Activated CD4-positive, alpha-beta T cell treated with anti-CD3 and anti-CD28 coated beads for 24 hours (primary cell): Measurements from ENCODE around the gene PCDHGA9.
"Not testable (repeated sequence)": the region's sequence is repeated elsewhere in the genome, so short reads cannot be mapped to it uniquely, and the experiment has no call there.

ENCODE experiments used
- DNase-seq, 2 donors: peaks; one replicate each; pipeline ENCODE4 v3.0.0-alpha.2; 2020; ENCODE audit warnings: low read depth in 2 of 2

Gene PCDHGA9

DNA sequence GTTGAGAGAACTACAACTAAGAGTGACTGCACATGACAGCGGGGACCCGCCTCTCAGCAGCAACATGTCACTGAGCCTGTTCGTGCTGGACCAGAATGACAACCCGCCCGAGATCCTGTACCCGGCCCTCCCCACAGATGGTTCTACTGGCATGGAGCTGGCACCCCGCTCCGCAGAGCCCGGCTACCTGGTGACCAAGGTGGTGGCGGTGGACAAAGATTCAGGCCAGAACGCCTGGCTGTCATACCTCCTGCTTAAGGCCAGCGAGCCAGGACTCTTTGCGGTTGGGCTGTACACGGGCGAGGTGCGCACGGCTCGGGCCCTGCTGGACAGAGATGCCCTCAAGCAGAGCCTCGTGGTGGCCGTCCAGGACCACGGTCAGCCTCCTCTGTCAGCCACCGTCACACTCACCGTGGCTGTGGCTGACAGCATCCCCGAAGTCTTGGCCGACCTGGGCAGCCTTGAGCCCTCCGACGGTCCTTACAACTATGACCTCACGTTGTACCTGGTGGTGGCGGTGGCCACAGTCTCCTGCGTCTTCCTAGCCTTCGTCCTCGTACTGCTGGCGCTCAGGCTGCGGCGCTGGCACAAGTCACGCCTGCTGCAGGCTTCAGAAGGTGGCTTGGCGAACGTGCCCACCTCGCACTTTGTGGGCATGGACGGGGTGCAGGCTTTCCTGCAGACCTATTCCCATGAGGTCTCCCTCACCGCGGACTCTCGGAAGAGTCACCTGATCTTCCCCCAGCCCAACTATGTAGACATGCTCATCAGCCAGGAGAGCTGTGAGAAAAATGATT, 17.9 kb upstream of the PCDHGA9 start:
- no peak for DNase-seq

DNA sequence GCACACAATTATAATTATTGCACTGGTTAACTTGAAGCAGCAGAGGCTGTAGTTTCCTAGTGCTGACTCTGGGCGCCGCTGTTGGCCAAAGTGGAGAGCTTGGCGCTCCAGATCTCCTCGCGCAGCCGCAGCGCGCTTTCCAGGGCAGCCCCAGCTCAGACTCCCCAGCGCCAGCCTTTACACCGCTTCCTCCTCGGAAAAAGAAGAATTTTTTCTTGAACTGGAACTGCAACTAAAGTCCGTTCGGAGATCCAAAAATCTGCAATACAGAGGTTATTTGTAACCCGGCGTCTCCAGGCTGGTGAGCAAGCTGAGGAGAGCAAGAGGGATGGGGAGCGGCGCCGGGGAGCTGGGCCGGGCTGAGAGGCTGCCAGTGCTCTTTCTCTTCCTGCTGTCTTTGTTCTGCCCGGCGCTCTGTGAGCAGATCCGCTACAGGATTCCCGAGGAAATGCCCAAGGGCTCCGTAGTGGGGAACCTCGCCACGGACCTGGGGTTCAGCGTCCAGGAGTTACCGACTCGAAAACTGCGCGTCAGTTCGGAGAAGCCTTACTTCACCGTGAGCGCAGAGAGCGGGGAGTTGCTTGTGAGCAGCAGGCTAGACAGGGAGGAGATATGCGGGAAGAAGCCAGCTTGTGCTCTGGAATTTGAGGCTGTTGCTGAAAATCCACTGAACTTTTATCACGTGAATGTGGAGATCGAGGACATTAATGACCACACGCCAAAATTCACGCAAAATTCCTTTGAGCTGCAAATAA, 14.8 kb upstream of the PCDHGA9 start, which contains the start of gene PCDHGB4:
Gene PCDHGB4 (plus strand): TSS at position 142 of the 755 bp plus-strand sequence. CDS start 187 bp downstream, at position 329.
- not testable (repeated sequence) for DNase-seq

DNA sequence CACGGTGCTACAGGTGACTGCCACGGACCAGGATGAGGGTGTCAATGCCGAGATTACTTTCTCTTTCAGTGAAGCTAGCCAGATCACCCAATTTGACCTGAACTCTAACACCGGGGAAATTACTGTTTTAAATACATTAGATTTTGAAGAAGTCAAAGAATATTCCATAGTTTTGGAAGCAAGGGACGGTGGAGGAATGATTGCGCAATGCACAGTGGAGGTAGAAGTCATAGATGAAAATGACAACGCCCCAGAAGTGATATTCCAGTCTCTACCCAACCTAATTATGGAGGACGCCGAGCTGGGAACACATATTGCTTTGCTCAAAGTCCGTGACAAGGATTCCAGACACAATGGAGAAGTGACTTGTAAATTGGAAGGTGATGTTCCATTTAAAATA, 13.9 kb upstream of the PCDHGA9 start:
- DNase-seq, result no peak

DNA sequence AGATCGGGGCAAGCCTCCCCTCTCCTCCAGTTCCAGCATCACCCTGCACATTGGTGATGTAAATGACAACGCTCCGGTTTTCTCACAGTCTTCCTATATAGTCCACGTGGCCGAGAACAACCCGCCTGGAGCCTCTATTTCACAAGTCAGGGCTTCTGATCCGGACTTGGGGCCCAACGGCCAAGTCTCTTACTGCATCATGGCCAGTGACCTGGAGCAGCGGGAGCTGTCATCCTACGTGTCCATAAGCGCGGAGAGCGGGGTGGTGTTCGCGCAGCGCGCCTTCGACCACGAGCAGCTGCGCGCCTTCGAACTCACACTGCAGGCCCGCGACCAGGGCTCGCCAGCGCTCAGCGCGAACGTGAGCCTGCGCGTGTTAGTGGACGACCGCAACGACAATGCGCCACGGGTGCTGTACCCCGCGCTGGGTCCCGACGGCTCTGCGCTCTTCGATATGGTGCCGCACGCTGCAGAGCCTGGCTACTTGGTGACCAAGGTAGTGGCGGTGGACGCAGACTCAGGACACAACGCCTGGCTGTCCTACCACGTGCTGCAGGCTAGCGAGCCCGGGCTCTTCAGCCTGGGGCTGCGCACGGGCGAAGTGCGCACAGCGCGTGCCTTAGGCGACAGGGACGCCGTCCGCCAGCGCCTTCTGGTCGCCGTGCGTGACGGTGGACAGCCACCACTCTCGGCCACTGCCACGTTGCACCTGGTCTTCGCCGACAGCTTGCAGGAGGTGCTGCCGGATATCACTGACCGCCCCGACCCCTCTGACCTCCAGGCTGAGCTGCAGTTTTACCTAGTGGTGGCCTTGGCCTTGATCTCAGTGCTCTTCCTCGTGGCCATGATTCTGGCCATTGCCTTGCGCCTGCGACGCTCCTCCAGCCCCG, 13.2 kb upstream of the PCDHGA9 start:
- no peak for DNase-seq

DNA sequence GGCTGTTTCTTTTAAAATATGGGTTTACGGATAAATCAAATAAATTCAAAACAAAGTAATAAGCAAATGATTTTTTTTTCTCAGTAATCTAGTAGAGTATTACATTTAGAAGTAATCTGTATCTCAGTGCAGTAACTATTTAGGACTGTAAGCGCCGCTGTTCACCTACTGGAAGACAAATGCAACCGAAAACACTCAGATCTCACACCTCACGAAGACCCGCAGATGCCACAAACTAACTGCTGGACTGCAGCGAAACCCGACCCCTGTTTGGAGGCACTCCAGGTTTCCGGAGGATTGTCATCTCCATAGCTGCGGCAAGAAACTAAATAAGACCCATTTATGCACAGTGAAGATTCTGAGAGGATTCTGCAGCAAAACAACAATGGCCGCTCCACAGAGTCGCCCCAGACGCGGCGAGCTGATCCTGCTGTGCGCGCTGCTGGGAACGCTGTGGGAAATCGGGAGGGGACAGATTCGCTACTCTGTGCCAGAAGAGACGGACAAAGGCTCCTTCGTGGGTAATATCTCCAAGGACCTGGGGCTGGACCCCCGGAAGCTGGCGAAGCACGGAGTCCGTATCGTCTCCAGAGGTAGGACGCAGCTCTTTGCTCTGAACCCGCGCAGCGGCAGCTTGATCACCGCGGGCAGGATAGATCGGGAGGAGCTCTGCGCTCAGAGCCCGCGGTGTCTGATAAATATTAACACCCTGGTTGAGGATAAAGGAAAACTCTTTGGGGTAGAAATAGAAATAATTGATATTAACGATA, 10.0 kb upstream of the PCDHGA9 start, which contains the start of gene PCDHGA8:
Gene PCDHGA8 (plus strand): TSS at position 205 of the 770 bp plus-strand sequence. CDS start 181 bp downstream, at position 386.
- no peak for DNase-seq

DNA sequence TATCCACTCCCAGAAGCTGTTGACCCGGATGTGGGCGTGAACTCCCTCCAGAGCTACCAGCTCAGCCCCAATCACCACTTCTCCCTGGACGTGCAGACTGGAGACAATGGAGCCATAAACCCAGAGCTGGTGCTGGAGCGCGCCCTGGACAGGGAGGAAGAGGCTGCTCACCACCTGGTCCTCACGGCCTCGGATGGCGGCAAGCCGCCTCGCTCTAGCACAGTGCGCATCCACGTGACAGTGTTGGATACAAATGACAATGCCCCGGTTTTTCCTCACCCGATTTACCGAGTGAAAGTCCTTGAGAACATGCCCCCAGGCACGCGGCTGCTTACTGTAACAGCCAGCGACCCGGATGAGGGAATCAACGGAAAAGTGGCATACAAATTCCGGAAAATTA, 9.3 kb upstream of the PCDHGA9 start:
- DNase-seq, result no peak

DNA sequence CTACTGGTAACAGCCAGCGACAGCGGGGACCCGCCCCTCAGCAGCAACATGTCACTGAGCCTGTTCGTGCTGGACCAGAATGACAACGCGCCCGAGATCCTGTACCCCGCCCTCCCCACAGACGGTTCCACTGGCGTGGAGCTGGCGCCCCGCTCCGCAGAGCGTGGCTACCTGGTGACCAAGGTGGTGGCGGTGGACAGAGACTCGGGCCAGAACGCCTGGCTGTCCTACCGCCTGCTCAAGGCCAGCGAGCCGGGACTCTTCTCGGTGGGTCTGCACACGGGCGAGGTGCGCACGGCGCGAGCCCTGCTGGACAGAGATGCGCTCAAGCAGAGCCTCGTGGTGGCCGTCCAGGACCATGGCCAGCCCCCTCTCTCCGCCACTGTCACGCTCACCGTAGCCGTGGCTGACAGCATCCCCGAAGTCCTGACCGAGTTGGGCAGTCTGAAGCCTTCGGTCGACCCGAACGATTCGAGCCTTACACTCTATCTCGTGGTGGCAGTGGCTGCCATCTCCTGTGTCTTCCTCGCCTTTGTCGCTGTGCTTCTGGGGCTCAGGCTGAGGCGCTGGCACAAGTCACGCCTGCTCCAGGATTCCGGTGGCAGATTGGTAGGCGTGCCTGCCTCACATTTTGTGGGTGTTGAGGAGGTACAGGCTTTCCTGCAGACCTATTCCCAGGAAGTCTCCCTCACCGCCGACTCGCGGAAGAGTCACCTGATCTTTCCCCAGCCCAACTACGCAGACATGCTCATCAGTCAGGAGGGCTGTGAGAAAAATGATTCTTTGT, 8.0 kb upstream of the PCDHGA9 start:
- not testable (repeated sequence) for DNase-seq

DNA sequence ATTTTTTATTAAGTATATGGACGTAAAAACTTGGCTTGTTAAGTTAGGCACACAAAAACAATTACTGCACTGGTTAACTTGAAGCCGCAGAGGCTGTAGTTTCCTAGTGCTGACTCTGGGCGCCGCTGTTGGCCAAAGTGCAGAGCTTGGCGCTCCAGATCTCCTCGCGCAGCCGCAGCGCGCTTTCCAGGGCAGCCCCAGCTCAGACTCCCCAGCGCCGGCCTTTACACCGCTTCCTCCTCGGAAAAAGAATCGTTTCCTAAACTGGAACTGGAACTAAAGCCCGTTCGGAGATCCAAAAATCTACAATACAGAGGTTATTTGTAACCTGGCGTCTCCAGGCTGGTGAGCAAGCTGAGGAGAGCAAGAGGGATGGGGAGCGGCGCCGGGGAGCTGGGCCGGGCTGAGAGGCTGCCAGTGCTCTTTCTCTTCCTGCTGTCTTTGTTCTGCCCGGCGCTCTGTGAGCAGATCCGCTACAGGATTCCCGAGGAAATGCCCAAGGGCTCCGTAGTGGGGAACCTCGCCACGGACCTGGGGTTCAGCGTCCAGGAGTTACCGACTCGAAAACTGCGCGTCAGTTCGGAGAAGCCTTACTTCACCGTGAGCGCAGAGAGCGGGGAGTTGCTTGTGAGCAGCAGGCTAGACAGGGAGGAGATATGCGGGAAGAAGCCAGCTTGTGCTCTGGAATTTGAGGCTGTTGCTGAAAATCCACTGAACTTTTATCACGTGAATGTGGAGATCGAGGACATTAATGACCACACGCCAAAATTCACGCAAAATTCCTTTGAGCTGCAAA, 4.6 kb upstream of the PCDHGA9 start, which contains the start of gene PCDHGB5:
Gene PCDHGB5 (plus strand): TSS at position 192 of the 796 bp plus-strand sequence. CDS start 181 bp downstream, at position 373.
- peak in 1 of 2 donors; percentile 34 for DNase-seq

DNA sequence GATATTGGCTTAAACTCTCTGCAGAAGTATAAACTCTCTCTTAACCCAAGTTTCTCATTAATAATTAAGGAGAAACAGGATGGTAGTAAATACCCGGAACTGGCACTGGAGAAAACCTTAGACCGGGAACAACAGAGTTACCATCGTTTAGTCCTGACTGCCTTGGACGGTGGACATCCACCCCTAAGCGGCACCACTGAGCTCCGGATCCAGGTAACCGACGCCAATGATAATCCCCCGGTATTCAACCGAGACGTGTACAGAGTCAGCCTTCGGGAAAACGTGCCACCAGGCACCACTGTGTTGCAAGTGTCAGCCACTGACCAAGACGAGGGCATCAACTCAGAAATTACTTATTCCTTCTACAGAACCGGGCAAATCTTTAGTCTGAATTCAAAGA, 4.0 kb upstream of the PCDHGA9 start:
- DNase-seq, result no peak

DNA sequence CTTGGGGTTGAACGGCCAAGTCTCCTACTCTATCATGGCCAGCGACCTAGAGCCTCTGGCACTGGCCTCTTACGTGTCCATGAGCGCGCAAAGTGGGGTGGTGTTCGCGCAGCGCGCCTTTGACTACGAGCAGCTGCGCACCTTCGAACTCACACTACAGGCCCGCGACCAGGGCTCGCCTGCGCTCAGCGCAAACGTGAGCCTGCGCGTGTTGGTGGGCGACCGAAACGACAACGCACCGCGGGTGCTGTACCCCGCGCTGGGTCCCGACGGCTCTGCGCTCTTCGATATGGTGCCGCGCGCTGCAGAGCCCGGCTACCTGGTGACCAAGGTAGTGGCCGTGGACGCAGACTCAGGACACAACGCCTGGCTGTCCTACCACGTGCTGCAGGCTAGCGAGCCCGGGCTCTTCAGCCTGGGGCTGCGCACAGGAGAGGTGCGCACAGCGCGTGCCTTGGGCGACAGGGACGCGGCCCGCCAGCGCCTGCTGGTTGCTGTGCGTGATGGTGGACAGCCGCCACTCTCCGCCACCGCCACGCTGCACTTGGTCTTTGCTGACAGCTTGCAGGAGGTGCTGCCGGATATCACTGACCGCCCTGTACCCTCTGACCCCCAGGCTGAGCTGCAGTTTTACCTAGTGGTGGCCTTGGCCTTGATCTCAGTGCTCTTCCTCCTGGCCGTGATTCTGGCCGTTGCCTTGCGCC, 2.9 kb upstream of the PCDHGA9 start:
- DNase-seq, result no peak

DNA sequence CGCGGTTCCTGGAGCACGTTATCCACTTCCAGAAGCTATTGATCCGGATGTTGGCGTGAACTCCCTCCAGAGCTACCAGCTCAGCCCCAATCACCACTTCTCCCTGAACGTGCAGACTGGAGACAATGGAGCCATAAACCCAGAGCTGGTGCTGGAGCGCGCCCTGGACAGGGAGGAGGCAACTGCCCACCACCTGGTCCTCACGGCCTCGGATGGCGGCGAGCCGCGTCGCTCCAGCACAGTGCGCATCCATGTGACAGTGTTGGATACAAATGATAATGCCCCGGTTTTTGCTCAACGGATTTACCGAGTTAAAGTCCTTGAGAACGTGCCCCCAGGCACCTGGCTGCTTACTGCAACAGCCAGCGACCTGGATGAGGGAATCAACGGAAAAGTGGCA, 809 bp downstream of the PCDHGA9 start:
- no peak for DNase-seq

DNA sequence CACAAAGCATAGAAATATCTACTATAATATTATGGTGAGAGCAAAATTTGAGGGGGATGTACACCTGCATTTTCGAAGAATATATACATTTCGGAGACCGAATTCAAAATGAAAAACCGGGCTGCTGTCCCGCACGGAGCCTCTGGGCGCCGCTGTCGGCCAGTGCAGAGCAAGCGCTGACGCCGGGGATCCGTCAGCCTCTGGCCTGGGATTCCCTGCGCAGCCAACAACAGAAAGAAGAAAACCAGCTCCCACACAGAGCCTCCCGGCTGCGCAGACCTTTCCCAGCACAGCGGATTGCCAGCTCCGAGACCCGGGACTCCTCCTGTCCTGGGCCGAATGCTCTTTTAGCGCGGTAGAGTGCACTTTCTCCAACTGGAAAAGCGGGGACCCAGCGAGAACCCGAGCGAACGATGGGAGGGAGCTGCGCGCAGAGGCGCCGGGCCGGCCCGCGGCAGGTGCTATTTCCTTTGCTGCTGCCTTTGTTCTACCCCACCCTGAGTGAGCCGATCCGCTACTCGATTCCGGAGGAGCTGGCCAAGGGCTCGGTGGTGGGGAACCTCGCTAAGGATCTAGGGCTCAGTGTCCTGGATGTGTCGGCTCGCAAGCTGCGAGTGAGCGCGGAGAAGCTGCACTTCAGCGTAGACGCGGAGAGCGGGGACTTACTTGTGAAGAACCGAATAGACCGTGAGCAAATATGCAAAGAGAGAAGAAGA, 5.4 kb downstream of the PCDHGA9 start, which contains the start of gene PCDHGB6:
Gene PCDHGB6 (plus strand): TSS at position 232 of the 716 bp plus-strand sequence. CDS start 182 bp downstream, at position 414.
- DNase-seq, result not testable (repeated sequence)

DNA sequence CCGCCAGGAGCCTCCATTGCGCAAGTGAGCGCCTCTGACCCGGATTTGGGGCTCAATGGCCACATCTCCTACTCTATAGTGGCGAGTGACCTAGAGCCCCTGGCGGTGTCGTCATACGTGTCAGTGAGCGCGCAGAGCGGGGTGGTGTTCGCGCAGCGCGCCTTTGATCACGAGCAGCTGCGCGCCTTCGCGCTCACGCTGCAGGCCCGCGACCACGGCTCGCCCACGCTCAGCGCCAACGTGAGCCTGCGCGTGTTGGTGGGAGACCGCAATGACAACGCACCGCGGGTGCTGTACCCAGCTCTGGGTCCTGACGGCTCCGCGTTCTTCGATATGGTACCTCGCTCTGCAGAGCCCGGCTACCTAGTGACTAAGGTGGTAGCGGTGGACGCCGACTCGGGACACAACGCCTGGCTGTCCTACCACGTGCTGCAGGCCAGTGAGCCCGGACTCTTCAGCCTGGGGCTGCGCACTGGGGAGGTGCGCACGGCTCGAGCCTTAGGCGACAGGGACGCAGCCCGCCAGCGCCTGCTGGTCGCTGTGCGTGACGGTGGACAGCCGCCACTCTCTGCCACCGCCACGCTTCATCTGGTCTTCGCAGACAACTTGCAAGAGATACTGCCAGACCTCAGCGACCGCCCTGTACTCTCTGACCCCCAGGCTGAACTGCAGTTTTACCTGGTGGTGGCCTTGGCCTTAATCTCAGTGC, 7.2 kb downstream of the PCDHGA9 start:
- no peak for DNase-seq

DNA sequence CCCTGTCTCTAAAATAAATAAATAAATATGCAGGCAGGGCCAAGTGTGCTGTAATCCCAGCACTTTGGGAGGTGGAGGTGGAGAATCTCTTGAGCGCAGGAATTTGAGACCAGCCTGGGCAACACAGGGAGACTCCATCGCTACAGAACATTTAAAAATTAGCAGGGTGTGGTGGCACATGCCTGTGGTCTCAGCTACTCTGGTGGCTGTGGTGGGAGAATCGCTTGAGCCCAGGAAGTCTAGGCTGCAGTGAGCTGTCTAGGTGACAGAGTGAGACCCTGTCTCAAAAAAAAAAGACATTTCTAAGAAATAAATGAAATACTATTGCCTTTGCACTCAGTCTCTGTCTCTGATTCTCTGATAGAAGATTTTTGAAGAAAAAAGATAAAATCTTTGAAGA, 9.0 kb downstream of the PCDHGA9 start:
- DNase-seq, result no peak

DNA sequence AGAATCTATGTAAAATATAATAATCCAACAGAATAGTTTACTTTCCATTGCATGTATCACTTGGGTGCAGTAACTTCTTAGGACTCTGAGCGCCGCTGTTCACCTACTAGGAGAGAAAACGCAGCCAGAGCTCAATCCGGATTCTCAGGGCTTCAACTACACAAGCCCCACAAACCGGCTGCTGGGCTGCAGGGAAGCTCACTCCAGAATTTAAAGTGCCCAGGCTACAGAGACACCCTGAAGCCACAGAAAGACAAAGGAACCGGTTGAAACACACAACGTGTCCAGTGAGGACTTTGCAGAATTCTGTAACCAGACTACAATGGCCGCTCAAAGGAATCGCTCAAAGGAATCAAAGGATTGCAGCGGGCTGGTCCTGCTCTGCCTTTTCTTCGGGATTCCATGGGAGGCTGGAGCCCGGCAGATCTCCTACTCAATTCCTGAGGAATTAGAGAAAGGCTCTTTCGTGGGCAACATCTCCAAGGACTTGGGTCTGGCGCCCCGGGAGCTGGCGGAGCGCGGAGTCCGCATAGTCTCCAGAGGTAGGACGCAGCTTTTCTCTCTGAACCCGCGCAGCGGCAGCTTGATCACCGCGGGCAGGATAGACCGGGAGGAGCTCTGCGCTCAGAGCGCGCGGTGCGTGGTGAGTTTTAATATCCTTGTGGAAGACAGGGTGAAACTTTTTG, 10.4 kb downstream of the PCDHGA9 start, which contains the start of gene PCDHGA10:
Gene PCDHGA10 (plus strand): TSS at position 134 of the 686 bp plus-strand sequence. CDS start 189 bp downstream, at position 323.
- DNase-seq, result peak; percentile 32 to 44

DNA sequence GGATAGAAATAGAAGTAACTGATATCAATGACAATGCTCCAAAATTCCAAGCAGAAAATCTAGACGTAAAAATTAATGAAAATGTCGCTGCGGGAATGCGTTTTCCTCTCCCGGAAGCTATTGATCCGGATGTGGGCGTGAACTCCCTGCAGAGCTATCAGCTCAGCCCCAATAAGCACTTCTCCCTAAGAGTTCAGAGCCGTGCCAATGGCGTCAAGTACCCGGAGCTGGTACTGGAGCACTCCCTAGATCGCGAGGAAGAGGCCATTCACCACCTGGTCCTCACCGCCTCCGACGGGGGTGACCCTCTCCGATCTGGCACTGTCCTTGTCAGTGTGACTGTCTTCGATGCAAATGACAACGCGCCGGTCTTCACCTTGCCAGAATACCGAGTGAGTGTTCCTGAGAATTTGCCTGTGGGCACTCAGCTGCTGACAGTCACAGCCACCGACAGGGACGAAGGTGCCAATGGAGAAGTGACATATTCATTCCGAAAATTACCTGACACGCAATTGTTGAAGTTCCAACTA, 11.0 kb downstream of the PCDHGA9 start:
- DNase-seq, result no peak
